Placental epithelial cell (primary cell): Measurements from ENCODE around the gene CGAS. TPM values are rescaled to one million over a fixed set of nuclear protein-coding genes. Genes with fewer than 3 reads are reported as not detected.

Experiments
- small RNA-seq: library from RNA; depleted of rRNA; stranded (forward); fragments of <200 nt; gene quantifications from one replicate; pipeline ENCODE3, GENCODE V24; 2012
- total RNA-seq: library from RNA; depleted of rRNA; stranded (reverse); fragments of >200 nt; gene quantifications from 2 replicates; pipeline ENCODE4 v1.2.3, GENCODE V29; 2012

Gene CGAS
- 2.3 and 2.7 TPM in 2 replicates for total RNA-seq

GRCh38 chr6:73452107-73452461, at the start of gene CGAS:
Gene CGAS (minus strand): TSS chr6:73452297. CDS start chr6:73452181, 116 bp downstream.

GRCh38 chr6:73461537-73462350, 9.6 kb upstream of the CGAS start, which contains the start of gene MTO1:
Gene MTO1 (plus strand): TSS chr6:73461737. CDS start chr6:73461855, 118 bp downstream.

DNA sequence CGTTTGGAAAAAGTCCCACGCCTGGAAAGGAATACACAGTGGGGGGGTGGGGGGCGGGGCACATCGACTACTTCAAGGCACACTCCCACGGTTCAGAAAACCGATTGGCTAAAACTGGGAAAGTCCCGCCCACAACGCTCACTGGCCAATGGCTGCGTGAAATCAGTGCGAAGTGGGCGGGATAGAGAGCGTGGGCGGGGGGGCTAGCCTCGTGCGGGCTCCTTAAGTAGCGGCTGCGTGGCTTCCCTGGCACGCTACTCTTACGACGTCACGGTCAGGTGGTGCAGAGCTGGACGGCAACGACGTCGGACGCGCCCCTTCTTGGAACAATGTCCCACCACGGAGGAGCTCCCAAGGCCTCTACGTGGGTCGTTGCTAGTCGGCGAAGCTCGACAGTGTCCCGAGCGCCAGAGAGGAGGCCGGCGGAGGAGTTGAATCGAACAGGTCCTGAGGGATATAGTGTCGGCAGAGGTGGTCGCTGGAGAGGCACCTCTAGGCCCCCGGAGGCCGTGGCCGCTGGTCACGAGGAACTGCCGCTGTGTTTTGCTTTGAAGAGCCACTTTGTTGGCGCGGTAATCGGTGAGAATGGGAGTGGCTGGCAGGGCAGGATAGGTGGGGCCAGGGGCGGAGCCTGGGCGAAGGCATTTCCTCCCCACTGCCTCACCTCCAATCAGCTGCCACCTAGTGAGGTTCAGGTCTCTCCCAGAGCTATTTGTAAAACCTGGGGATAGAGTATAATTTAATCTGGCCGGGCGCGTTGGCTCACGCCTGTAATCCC, 57.3 kb downstream of the CGAS start, which contains the start of gene DDX43:
Gene DDX43, plus strand, starts transcription at position 252 of the 778 bp plus-strand sequence. Its CDS starts 78 bp downstream, at position 330.

Small RNAs within 50 kb of the gene (small RNA-seq; reads per million reads assigned to genes)
- not detected for gene RN7SL827P
- not detected for gene RNU6-975P

Other genes with a start within 250 kb of the CGAS start
- not detected in 2 replicates for gene KHDC1L, start 226.8 kb downstream of the CGAS start, total RNA-seq
- gene KHDC1, start 189.1 kb downstream of the CGAS start, total RNA-seq = 4.3 and 5.5 TPM in 2 replicates
- gene DPPA5, start 98.0 kb downstream of the CGAS start, total RNA-seq = not detected in 2 replicates
- not detected in 2 replicates for gene KHDC3L, start 89.6 kb downstream of the CGAS start, total RNA-seq
- 0.33 TPM in 1 of 2 replicates, not detected in the other for gene OOEP, start 82.4 kb downstream of the CGAS start, total RNA-seq
- 1.6 and 2.7 TPM in 2 replicates for gene DDX43, start 57.5 kb downstream of the CGAS start, total RNA-seq
- gene MTO1, start 9.4 kb upstream of the CGAS start, total RNA-seq = 31.0 and 31.8 TPM in 2 replicates
- 13,253 and 21,584 TPM in 2 replicates for gene EEF1A1, start 68.7 kb upstream of the CGAS start, total RNA-seq
- 14.9 and 29.8 TPM in 2 replicates for gene SLC17A5, start 201.7 kb upstream of the CGAS start, total RNA-seq
- gene CD109, start 243.9 kb upstream of the CGAS start, total RNA-seq = 181 and 202 TPM in 2 replicates